ENCODE results near the gene BRICD5. TPM values are rescaled to one million over a fixed set of nuclear protein-coding genes. Genes with fewer than 3 reads are reported as not detected.

Gene BRICD5
- total and polyA plus RNA-seq, 2 of the 13 experiments (the other 11 are each of a cell fraction or from before 2014, with no cell fraction given) = 1.6 to 5.8 TPM

GRCh38 chr16:2251296-2252111 lies 40.8 kb upstream of the BRICD5 start, which contains the start of gene ECI1 (continued):
- TF ChIP-seq SUZ12 (IDR thresholded peaks at IDR 0.05; ENCODE audit: low read depth, low read length) (no peak), ZNF580 (CRISPR knock-in tag; IDR thresholded peaks at IDR 0.05; ENCODE audit: borderline replicate concordance, low read depth) (peak; percentile 76), MIER3 (CRISPR knock-in tag; IDR thresholded peaks at IDR 0.05; ENCODE audit: borderline replicate concordance) (no peak), SMC3 (IDR thresholded peaks at IDR 0.05; ENCODE audit: low read length) (no peak; the same call in 1 of the 2 replicates), E2F5 (CRISPR knock-in tag; conservative IDR thresholded peaks at IDR 0.05) (0 out of 2 replicates have a peak, but pooled peaks have one; percentile 18), XBP1 (CRISPR knock-in tag; IDR thresholded peaks at IDR 0.05) (no peak), FUBP1 (CRISPR knock-in tag; IDR thresholded peaks at IDR 0.05; ENCODE audit: borderline replicate concordance) (no peak), GRHL1 (CRISPR knock-in tag; conservative IDR thresholded peaks at IDR 0.05) (no peak), ATAD3A (CRISPR knock-in tag; IDR thresholded peaks at IDR 0.05) (no peak), PBX2 (CRISPR knock-in tag; IDR thresholded peaks at IDR 0.05) (no peak), RNF2 (conservative IDR thresholded peaks at IDR 0.05; ENCODE audit: low read depth) (0 out of 2 replicates have a peak, but pooled peaks have one; percentile 23), CTCF (CRISPR knock-in tag; IDR thresholded peaks at IDR 0.05) (peak; percentile 98), BCLAF1 (IDR thresholded peaks at IDR 0.05) (no peak), ELF1 (CRISPR knock-in tag; IDR thresholded peaks at IDR 0.05) (peak; percentile 98), MAFK (conservative IDR thresholded peaks at IDR 0.05 in 1 of 2, IDR thresholded peaks at IDR 0.05 in 1 of 2; ENCODE audit: low read length in 2 of 2) (no peak), ZMYM4 (CRISPR knock-in tag; IDR thresholded peaks at IDR 0.05) (0 out of 2 replicates have a peak, but pooled peaks have one; percentile 11)
